Measurements from ENCODE around the gene PUS3. TPM values are rescaled to one million over a fixed set of nuclear protein-coding genes. Genes with fewer than 3 reads are reported as not detected.
A peak's percentile ranks its signal among the peaks of the same experiment; 100 is the strongest.

Gene PUS3
- 10 to 100 TPM in 1 of 4 donors, 1 to 10 TPM in 3; 7.1 to 20.2 (median 8.5) TPM for total RNA-seq

GRCh38 chr11:125902927-125903710 is at the start of gene PUS3:
Gene PUS3, minus strand, starts transcription at chr11:125903206. Its CDS starts 6,922 bp downstream, at chr11:125896284.
- TF ChIP-seq POLR2AphosphoS5 (IDR thresholded peaks at IDR 0.05) = peak; percentile 87 to 94
- TF ChIP-seq POLR2A (IDR thresholded peaks at IDR 0.05; ENCODE audit: low read depth) = no peak
- no peak for TF ChIP-seq EP300 (IDR thresholded peaks at IDR 0.05)
- TF ChIP-seq CTCF (IDR thresholded peaks at IDR 0.05) = no peak
- H3K27ac ChIP-seq (replicated peaks in 1 of 4) = peak within 1 kb of the TSS; percentile 69 to 92 (median 80)
- 2% methylated on average over 31 of the region's 31 CpGs for WGBS
- DNase-seq (ENCODE audit: extremely low spot score) = peak; percentile 97
- H3K27me3 ChIP-seq = peaks cover 0 to 34% (median 17%) of the 10 kb centered on the region in 4 donors
- H3K4me1 ChIP-seq = peaks cover 17 to 29% (median 27%) of the 10 kb centered on the region in 4 donors
- H3K36me3 ChIP-seq = peaks cover 0 to 16% (median 14%) of the 10 kb centered on the region in 4 donors
- H3K4me3 ChIP-seq = peak within 1 kb of the TSS; percentile 60 to 70 (median 65)
- intact Hi-C loops (cut with DNase I) = no loop called here
- H3K9me3 ChIP-seq = no peaks in the 10 kb centered on the region

- peaks cover 0 to 15% (median 2%) of the 10 kb centered on the region in 4 donors for H3K36me3 ChIP-seq
- peak overlapping the region in 1 of 4 donors; percentile 9 for H3K4me3 ChIP-seq
- DNase-seq (ENCODE audit: extremely low spot score) = no peak
- no peak for TF ChIP-seq POLR2A (IDR thresholded peaks at IDR 0.05; ENCODE audit: low read depth)
- TF ChIP-seq CTCF (IDR thresholded peaks at IDR 0.05) = no peak
- TF ChIP-seq EP300 (IDR thresholded peaks at IDR 0.05) = no peak
- no peak for TF ChIP-seq POLR2AphosphoS5 (IDR thresholded peaks at IDR 0.05)
- H3K27me3 ChIP-seq = no peaks in the 10 kb centered on the region
- WGBS = 58% methylated on average over 2 of the region's 2 CpGs
- H3K9me3 ChIP-seq = no peaks in the 10 kb centered on the region
- intact Hi-C loops (cut with DNase I) = loop anchor here (5.0 kb wide), 1 partner anchor 110 kb away; the partner anchor contains the start of gene CDON
- peaks cover 19 to 37% (median 32%) of the 10 kb centered on the region in 4 donors for H3K4me1 ChIP-seq
- H3K27ac ChIP-seq (replicated peaks in 1 of 4) = peak overlapping the region in 3 of 4 donors; percentile 10 to 51 (median 48)
Measured at GRCh38 chr11:125952559-125952958, 49.6 kb upstream of the PUS3 start.

- Histone ChIP-seq H3K27ac (replicated peaks in 1 of 4) (peak overlapping the region; percentile 46 to 65 (median 54)), H3K4me3 (no peak overlapping the region), H3K4me1 (peaks cover 19 to 37% (median 32%) of the 10 kb centered on the region in 4 donors), H3K36me3 (peaks cover 0 to 11% (median 2%) of the 10 kb centered on the region in 4 donors), H3K27me3 (no peaks in the 10 kb centered on the region), H3K9me3 (no peaks in the 10 kb centered on the region)
- WGBS = 76% methylated on average over 5 of the region's 11 CpGs
- intact Hi-C loops (cut with DNase I) = loop anchor here (5.0 kb wide), 1 partner anchor 111 kb away; the partner anchor contains the start of gene CDON
- peak; percentile 79 for DNase-seq (ENCODE audit: extremely low spot score)
- TF ChIP-seq EP300 (IDR thresholded peaks at IDR 0.05) = no peak
- no peak for TF ChIP-seq CTCF (IDR thresholded peaks at IDR 0.05)
- TF ChIP-seq POLR2A (IDR thresholded peaks at IDR 0.05; ENCODE audit: low read depth) = no peak
- TF ChIP-seq POLR2AphosphoS5 (IDR thresholded peaks at IDR 0.05) = no peak
Measured at GRCh38 chr11:125951731-125952130, 48.7 kb upstream of the PUS3 start.

GRCh38 chr11:125950696-125951651 is 48.0 kb upstream of the PUS3 start:
- Histone ChIP-seq H3K9me3 (no peaks in the 10 kb centered on the region), H3K27me3 (no peaks in the 10 kb centered on the region), H3K36me3 (peaks cover 0 to 5% (median 2%) of the 10 kb centered on the region in 4 donors), H3K4me1 (peaks cover 19 to 37% (median 32%) of the 10 kb centered on the region in 4 donors), H3K4me3 (no peak overlapping the region), H3K27ac (replicated peaks in 1 of 4) (peak overlapping the region; percentile 46 to 65 (median 54))
- DNase-seq (ENCODE audit: extremely low spot score) = peak; percentile 91
- TF ChIP-seq POLR2AphosphoS5 (IDR thresholded peaks at IDR 0.05) = peak; percentile 79 to 83
- TF ChIP-seq EP300 (IDR thresholded peaks at IDR 0.05) = no peak
- intact Hi-C loops (cut with DNase I) = loop anchor here (5.0 kb wide), 1 partner anchor 111 kb away; the partner anchor contains the start of gene CDON
- WGBS = 55% methylated on average over 15 of the region's 15 CpGs

Measured in esophagus muscularis mucosa (tissue), 4 donors.